BE2C (cell line): ENCODE measurements around the gene GPX3.

Experiments used
- DNase-seq: peaks from one replicate; pipeline ENCODE4 v3.0.0-alpha.2; 2020
- H3K27me3 ChIP-seq: fragments of 250-450 bp; sonication (Bioruptor Pico); 2 replicates; pipeline ENCODE4 v1.5.1; 2020; ENCODE audit warnings: mild to moderate bottlenecking
- H3K36me3 ChIP-seq: fragments of 250-450 bp; sonication (Bioruptor Pico); 2 replicates; pipeline ENCODE4 v1.5.1; 2020; ENCODE audit warnings: mild to moderate bottlenecking
- H3K4me1 ChIP-seq: fragments of 250-450 bp; sonication (Bioruptor Pico); 2 replicates; pipeline ENCODE4 v1.5.1; 2020
- H3K4me3 ChIP-seq: 2 replicates; pipeline ENCODE4 v1.5.1; 2011; ENCODE audit warnings: low read depth, low read length
- H3K9me3 ChIP-seq: fragments of 250-450 bp; sonication (Bioruptor Pico); 2 replicates; pipeline ENCODE4 v1.5.1; 2020
- TF ChIP-seq, protein P1 (sequence below): IDR thresholded peaks from 2 replicates; pipeline ENCODE4 v1.5.1; 2012; ENCODE audit warnings: mild to moderate bottlenecking, low read depth, low read length

Gene GPX3

DNA sequence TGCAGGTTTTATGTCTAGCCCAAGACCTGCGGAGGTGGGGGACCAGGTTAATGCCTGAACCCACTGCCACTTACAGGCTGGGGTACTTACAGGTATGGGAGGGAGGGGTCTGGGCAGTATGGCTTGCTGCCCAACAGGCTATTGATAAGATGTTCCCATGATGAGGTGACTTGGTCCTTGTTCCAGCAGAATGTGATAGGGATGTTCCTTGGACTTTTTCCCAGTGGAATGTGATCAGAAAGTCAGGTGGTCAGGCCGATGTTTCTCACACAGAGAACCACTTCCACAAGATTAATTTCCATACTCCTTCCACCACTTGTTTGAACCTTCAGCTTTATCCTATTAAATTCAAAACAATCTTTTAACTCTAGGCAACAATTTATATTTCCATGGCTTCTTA, 27.0 kb upstream of the GPX3 start:
- Histone ChIP-seq H3K4me1 (no peaks in the 10 kb centered on the region), H3K4me3 (no peak overlapping the region), H3K27me3 (no peaks in the 10 kb centered on the region), H3K36me3 (no peaks in the 10 kb centered on the region), H3K9me3 (no peaks in the 10 kb centered on the region)
- TF ChIP-seq, protein P1, sequence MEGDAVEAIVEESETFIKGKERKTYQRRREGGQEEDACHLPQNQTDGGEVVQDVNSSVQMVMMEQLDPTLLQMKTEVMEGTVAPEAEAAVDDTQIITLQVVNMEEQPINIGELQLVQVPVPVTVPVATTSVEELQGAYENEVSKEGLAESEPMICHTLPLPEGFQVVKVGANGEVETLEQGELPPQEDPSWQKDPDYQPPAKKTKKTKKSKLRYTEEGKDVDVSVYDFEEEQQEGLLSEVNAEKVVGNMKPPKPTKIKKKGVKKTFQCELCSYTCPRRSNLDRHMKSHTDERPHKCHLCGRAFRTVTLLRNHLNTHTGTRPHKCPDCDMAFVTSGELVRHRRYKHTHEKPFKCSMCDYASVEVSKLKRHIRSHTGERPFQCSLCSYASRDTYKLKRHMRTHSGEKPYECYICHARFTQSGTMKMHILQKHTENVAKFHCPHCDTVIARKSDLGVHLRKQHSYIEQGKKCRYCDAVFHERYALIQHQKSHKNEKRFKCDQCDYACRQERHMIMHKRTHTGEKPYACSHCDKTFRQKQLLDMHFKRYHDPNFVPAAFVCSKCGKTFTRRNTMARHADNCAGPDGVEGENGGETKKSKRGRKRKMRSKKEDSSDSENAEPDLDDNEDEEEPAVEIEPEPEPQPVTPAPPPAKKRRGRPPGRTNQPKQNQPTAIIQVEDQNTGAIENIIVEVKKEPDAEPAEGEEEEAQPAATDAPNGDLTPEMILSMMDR: no peak
- DNase-seq: no peak

DNA sequence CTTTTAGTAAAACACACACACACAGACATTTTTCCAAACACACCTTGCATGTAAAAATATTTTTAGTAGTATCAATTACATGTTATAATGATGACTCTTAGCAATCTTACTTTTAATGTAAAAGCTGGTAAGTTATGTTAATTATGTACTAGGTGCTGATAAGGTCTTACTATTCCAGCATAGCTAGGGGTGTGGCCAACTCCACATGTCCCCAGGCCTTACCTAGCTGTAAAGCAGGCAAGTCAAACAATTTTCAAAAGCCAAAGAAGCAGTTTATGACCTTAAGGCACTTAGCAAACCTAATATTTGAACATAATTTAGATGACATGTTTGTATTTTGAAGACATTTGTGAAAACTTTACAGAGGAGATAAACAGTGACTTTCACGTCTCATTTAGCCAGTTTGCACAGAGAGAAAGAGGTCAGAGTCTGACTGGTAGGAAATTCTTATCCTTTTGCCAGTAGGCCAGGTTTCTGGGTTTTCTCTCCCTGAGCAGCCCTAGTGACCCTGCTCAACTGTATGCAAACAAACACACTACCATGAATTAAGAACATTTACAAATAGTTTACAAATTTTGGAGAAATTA, 26.5 kb upstream of the GPX3 start:
- H3K4me3 ChIP-seq: no peak overlapping the region
- TF ChIP-seq, protein P1: no peak

DNA sequence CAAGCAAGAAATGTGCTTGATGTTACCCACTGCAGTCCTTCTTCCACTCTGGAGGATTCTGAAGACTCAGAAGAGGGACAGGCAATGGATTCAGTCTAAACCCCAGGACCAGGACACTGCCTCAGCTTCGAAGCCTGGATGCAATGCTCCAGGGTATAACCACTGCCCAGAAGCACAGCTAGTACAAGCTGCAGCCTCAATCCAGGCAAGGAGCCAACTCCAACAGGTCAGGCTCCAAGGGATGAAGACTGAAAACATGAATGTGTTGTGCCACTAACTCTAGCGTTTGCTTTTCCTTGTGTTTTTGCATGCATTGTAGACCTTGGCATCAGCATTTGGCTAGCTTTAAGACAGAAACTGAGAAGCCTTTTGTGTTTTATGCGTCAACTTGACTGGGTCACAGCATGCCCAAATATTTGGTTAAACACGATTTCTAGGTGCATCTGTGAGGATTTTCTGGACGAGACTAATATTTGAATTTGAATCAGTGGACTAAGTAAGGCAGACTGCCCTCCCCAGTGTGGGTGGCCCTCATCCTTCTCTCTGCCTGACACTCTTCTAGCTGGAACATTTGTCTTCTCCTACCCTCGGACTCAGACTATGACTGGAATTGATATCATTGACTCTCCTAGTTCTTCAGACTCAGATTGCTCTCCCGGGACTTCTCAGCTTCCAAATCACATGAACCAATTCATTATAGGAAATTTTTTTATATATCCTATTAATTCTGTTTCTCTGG, 20.5 kb upstream of the GPX3 start:
- no peaks in the 10 kb centered on the region for H3K9me3 ChIP-seq
- H3K27me3 ChIP-seq: no peaks in the 10 kb centered on the region
- no peaks in the 10 kb centered on the region for H3K4me1 ChIP-seq
- TF ChIP-seq, protein P1: no peak
- DNase-seq: no peak
- H3K36me3 ChIP-seq: no peaks in the 10 kb centered on the region
- no peak overlapping the region for H3K4me3 ChIP-seq

More for the DNA sequence above, 26.5 kb upstream of the GPX3 start:
- Histone ChIP-seq H3K27me3 (no peaks in the 10 kb centered on the region), H3K4me1 (no peaks in the 10 kb centered on the region), H3K36me3 (no peaks in the 10 kb centered on the region), H3K9me3 (no peaks in the 10 kb centered on the region)
- no peak for DNase-seq

DNA sequence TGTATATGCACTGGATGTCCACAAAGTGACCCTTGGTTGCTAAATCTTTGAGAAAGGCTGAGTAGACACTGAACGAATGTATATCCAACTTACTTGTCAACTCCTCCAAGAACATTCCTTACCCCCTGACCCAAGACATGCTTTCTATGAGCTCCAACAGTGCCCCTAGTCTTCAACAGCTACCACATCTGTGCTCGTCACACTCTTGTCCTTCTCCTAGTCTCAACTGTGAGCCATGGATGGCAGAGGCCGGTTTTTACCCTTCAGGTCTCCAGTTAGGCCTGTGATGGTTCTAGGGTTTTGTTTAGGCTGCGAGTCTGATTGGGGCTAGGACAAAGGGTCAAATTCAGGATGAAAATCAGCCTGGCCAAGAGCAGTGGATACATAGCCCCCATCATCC, 19.0 kb upstream of the GPX3 start:
- no peaks in the 10 kb centered on the region for H3K27me3 ChIP-seq
- DNase-seq: no peak
- H3K4me1 ChIP-seq: no peaks in the 10 kb centered on the region
- no peaks in the 10 kb centered on the region for H3K36me3 ChIP-seq
- TF ChIP-seq, protein P1: no peak
- H3K9me3 ChIP-seq: no peaks in the 10 kb centered on the region
- H3K4me3 ChIP-seq: no peak overlapping the region

DNA sequence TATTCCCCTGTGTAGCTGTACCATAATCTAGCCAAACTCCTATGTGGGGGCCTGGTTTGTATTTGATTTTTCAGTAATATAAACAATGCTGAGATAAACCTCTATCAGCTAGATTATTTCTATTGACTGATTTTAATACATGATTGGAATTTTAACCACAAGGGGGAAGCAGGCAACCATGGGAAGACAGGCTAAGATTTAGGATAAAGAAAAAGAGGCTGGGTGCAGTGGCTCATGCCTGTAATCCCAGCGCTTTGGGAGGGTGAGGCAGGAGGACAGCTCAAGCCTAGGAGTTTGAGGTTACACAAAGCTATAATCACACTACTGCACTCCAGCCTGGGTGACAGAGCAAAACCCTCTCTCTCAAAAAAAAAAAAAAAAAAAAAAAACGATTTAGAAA, 18.1 kb upstream of the GPX3 start:
- Histone ChIP-seq H3K27me3 (no peaks in the 10 kb centered on the region), H3K9me3 (no peaks in the 10 kb centered on the region), H3K36me3 (no peaks in the 10 kb centered on the region), H3K4me1 (no peaks in the 10 kb centered on the region), H3K4me3 (no peak overlapping the region)
- TF ChIP-seq, protein P1: peak; percentile 43
- DNase-seq: no peak
